Glutamatergic neuron (in vitro differentiated cells): Measurements from ENCODE around the gene GTF2IRD1. TPM values are rescaled to one million over a fixed set of nuclear protein-coding genes. Genes with fewer than 3 reads are reported as not detected.

Experiments used
- DNase-seq: peaks from one replicate; pipeline ENCODE4 v3.0.0; 2022
- H3K27ac Mint-ChIP-seq: one replicate; pipeline ENCODE4 v1.8.0; 2020; ENCODE audit warnings: mild to moderate bottlenecking, mixed read lengths, inconsistent platforms; ENCODE audit not compliant: unreplicated experiment
- H3K27me3 Mint-ChIP-seq: one replicate; pipeline ENCODE4 v1.8.0; 2020; ENCODE audit warnings: mild to moderate bottlenecking, moderate library complexity, mixed read lengths, inconsistent platforms; ENCODE audit not compliant: unreplicated experiment
- H3K36me3 Mint-ChIP-seq: one replicate; pipeline ENCODE4 v1.8.0; 2020; ENCODE audit warnings: mild to moderate bottlenecking, mixed read lengths, inconsistent platforms; ENCODE audit not compliant: unreplicated experiment
- H3K4me1 Mint-ChIP-seq: one replicate; pipeline ENCODE4 v1.8.0; 2020; ENCODE audit warnings: mild to moderate bottlenecking, low read depth, mixed read lengths, inconsistent platforms; ENCODE audit not compliant: unreplicated experiment
- H3K4me3 Mint-ChIP-seq: one replicate; pipeline ENCODE4 v1.8.0; 2020; ENCODE audit warnings: mild to moderate bottlenecking, mixed read lengths, inconsistent platforms; ENCODE audit not compliant: unreplicated experiment
- H3K9me3 Mint-ChIP-seq: one replicate; pipeline ENCODE4 v1.8.0; 2020; ENCODE audit warnings: mild to moderate bottlenecking, moderate library complexity, mixed read lengths, inconsistent platforms; ENCODE audit not compliant: unreplicated experiment
- CTCF ChIP-seq: fragments of 200-600 bp; sonication (generic); IDR thresholded peaks from one replicate; pipeline ENCODE4 v1.5.0; 2021; ENCODE audit not compliant: partially characterized antibody, unreplicated experiment
- total RNA-seq: library from RNA; stranded (reverse); fragmentation: NEBNext Ultra II Directional; extraction: Animal tissue kit (Norgen Biotek cat#: 25700); gene quantifications from one replicate; pipeline ENCODE4 v1.2.1, GENCODE V29; 2021; ENCODE audit not compliant: unreplicated experiment

GTF2IRD1 gene
- total RNA-seq, 1 donor from 2014 or later: 59.4 TPM

- Mint-ChIP-seq H3K4me1 (peaks cover 6% of the 10 kb centered on the region), H3K4me3 (peak overlapping the region; percentile 59), H3K27ac (peak overlapping the region; percentile 72), H3K36me3 (no peaks in the 10 kb centered on the region), H3K27me3 (peaks cover 7% of the 10 kb centered on the region), H3K9me3 (peaks cover 6% of the 10 kb centered on the region)
- peak; percentile 53 for DNase-seq
- TF ChIP-seq CTCF: no peak
Observed at GRCh38 chr7:74606909-74607510, 153.3 kb downstream of the GTF2IRD1 start.

- no peak for TF ChIP-seq CTCF
- Mint-ChIP-seq H3K4me3 (peak overlapping the region; percentile 21), H3K36me3 (no peaks in the 10 kb centered on the region), H3K4me1 (peaks cover 14% of the 10 kb centered on the region), H3K9me3 (peaks cover 6% of the 10 kb centered on the region), H3K27me3 (peaks cover 5% of the 10 kb centered on the region), H3K27ac (peak overlapping the region; percentile 64)
- DNase-seq: peak; percentile 30
Observed at GRCh38 chr7:74612015-74612829, 158.5 kb downstream of the GTF2IRD1 start.

GRCh38 chr7:74615933-74616780 lies 162.5 kb downstream of the GTF2IRD1 start:
- Mint-ChIP-seq H3K4me1 (peaks cover 18% of the 10 kb centered on the region), H3K36me3 (no peaks in the 10 kb centered on the region), H3K27me3 (peaks cover 3% of the 10 kb centered on the region), H3K9me3 (peaks cover 6% of the 10 kb centered on the region), H3K4me3 (peak overlapping the region; percentile 15), H3K27ac (peak overlapping the region; percentile 43)
- TF ChIP-seq CTCF: no peak
- peak; percentile 23 for DNase-seq

- Mint-ChIP-seq H3K4me1 (peaks cover 16% of the 10 kb centered on the region), H3K36me3 (no peaks in the 10 kb centered on the region), H3K27ac (peak overlapping the region; percentile 48), H3K4me3 (no peak overlapping the region), H3K27me3 (peaks cover 3% of the 10 kb centered on the region), H3K9me3 (peaks cover 6% of the 10 kb centered on the region)
- TF ChIP-seq CTCF: no peak
- DNase-seq: peak; percentile 37
Observed at GRCh38 chr7:74617180-74617744, 163.6 kb downstream of the GTF2IRD1 start.
